ENCODE data around the gene RAB31.
"Not testable (repeated sequence)": the region's sequence is repeated elsewhere in the genome, so short reads cannot be mapped to it uniquely, and the experiment has no call there.

GRCh38 chr18:9678216-9678615 lies 29.9 kb upstream of the RAB31 start:
- TF ChIP-seq CTCF, POLR2A (IDR thresholded peaks at IDR 0.05): not testable (repeated sequence)

Data from testis (tissue), 2 donors.